ENCODE data around the gene CEP95. TPM values are rescaled to one million over a fixed set of nuclear protein-coding genes. Genes with fewer than 3 reads are reported as not detected.
A peak's percentile ranks its signal among the peaks of the same experiment; 100 is the strongest.

Gene CEP95
- total and polyA plus RNA-seq, 11 donors = 9.4 to 25.1 (median 13.1) TPM

DNA sequence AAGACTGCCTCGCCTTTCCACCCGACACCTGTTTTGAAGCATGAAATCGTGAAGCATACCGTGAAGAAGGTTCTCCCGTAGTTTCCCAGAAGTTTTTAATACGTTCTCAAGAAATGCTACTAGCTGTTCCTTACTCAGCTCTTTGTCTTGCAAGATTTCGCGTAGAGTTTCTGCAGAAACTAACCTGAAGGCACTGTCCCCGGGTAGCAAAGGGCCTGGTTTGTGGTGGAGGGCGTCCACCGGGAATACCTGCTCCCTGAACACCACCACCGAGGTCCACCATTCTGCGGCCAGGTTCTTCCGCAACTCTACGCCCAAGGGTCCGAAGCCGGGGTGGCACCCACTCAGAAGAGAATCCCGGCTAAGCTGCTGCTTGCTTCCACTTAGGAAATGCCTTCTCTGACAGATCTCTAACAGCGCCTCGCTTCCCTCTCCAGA, 10.4 kb upstream of the CEP95 start:
- no peak for TF ChIP-seq POLR2A (IDR thresholded peaks at IDR 0.05)
- TF ChIP-seq, protein P1, sequence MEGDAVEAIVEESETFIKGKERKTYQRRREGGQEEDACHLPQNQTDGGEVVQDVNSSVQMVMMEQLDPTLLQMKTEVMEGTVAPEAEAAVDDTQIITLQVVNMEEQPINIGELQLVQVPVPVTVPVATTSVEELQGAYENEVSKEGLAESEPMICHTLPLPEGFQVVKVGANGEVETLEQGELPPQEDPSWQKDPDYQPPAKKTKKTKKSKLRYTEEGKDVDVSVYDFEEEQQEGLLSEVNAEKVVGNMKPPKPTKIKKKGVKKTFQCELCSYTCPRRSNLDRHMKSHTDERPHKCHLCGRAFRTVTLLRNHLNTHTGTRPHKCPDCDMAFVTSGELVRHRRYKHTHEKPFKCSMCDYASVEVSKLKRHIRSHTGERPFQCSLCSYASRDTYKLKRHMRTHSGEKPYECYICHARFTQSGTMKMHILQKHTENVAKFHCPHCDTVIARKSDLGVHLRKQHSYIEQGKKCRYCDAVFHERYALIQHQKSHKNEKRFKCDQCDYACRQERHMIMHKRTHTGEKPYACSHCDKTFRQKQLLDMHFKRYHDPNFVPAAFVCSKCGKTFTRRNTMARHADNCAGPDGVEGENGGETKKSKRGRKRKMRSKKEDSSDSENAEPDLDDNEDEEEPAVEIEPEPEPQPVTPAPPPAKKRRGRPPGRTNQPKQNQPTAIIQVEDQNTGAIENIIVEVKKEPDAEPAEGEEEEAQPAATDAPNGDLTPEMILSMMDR (IDR thresholded peaks at IDR 0.05) = no peak
- Histone ChIP-seq H3K27ac (peak overlapping the region in 11 of 12 donors; percentile 73 to 91 (median 84)), H3K4me1 (peaks cover 2 to 84% (median 44%) of the 10 kb centered on the region in 12 donors), H3K4me3 (peak overlapping the region; percentile 44 to 89 (median 68)), H3K36me3 (peaks cover 4 to 61% (median 58%) of the 10 kb centered on the region in 9 donors), H3K9me3 (no peaks in the 10 kb centered on the region), H3K27me3 (no peaks in the 10 kb centered on the region)
- DNase-seq (peak in 1 of 5 donors; percentile 32), ATAC-seq (no peak)
- intact Hi-C loops (cut with DNase I) = loop anchor here in 5 of 10 donors (5.0 to 10.0 kb wide), 3 partner anchors 74 to 192 kb away; no protein-coding TSS in a partner anchor
- 0 to 2% (median 1%) methylated on average over 13 to 20 of the region's 20 CpGs for WGBS, 4 donors

DNA sequence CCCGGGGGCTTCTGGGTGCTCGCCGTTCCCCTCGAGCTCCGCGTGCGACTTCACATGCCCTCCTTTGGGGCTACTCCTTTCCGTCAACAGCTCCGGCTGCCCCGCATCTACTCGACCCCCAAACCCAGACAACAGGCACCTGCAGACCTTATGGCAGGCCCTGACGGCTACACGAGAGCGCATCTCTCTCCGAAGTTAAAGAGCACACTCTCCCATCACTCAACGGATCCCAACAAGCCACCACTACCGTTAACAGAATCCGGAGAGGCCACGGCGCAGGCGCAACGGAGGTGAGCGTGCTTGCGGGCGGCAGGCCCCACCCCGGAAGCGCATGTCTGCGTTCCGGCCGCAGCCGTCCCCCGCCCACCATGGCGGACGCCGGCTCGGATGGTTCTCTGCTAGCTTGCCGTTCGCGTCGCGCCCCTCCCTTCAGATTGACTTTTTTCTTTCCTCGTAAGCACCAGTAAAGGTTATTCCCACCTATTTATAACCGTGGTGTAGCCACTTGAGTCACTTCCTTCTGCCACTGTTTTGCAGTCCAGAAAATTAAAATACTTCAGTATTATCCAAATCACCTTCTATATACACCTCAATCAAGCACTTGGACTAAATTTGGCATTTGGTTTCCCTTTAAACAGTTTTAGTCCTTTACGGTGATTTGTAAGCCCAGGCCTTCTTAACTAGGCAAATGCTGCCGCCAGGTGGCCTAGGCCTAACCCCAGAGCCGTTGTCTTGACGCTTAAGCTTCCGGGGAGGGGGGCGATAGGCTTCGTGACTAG, 9.8 kb upstream of the CEP95 start, which contains the start of gene POLG2:
Gene POLG2 (minus strand): TSS at position 269 of the 779 bp plus-strand sequence. CDS start 86 bp downstream, at position 183.
- DNase-seq (peak; percentile 92 to 97 (median 95)), ATAC-seq (peak; percentile 93 to 98 (median 96))
- H3K4me3 ChIP-seq = peak within 1 kb of the TSS; percentile 44 to 89 (median 68)
- 0 to 1% (median 1%) methylated on average over 35 to 50 of the region's 50 CpGs for WGBS, 4 donors
- peaks cover 4 to 61% (median 61%) of the 10 kb centered on the region in 9 donors for H3K36me3 ChIP-seq
- TF ChIP-seq POLR2A (IDR thresholded peaks at IDR 0.05) = peak in 1 of 2 donors; percentile 63
- TF ChIP-seq, protein P1 (IDR thresholded peaks at IDR 0.05) = peak in 11 of 12 donors; percentile 12 to 54 (median 32)
- H3K27ac ChIP-seq = peak within 1 kb of the TSS; percentile 42 to 91 (median 83)
- no peaks in the 10 kb centered on the region for H3K27me3 ChIP-seq
- intact Hi-C loops (cut with DNase I) = loop anchor here in 5 of 10 donors (5.0 to 10.0 kb wide), 3 partner anchors 75 to 192 kb away; no protein-coding TSS in a partner anchor
- H3K4me1 ChIP-seq = peaks cover 2 to 88% (median 50%) of the 10 kb centered on the region in 12 donors
- H3K9me3 ChIP-seq = no peaks in the 10 kb centered on the region

DNA sequence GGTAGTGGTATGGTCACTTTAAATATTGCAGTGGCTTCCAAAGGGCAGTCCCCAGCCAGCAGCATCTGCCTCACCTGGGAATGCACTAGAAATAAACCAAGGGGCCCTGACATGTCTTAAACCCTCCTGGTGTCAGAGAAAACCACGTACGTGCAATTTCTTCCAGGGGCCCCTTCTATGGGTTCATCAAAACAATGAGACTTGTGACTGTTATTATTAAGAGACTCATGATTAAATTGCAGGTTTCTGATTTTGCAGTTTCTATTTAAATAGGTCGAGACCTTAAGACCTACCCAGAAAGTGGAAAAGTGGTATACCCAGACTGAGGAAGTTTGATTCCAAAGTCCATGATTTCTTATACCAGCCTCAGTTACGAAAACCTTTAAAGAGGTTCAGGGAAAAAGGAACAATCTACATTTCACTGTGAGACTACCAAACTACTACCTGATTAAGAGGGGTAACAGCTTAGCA, 9.2 kb upstream of the CEP95 start:
- TF ChIP-seq, protein P1 (IDR thresholded peaks at IDR 0.05) = no peak
- no peak for TF ChIP-seq POLR2A (IDR thresholded peaks at IDR 0.05)
- 49 to 61% (median 51%) methylated on average over 4 of the region's 4 CpGs for WGBS, 4 donors
- Histone ChIP-seq H3K27me3 (no peaks in the 10 kb centered on the region), H3K27ac (peak overlapping the region in 11 of 12 donors; percentile 73 to 91 (median 84)), H3K4me1 (peaks cover 5 to 88% (median 56%) of the 10 kb centered on the region in 12 donors), H3K4me3 (peak overlapping the region in 10 of 12 donors; percentile 44 to 89 (median 70)), H3K36me3 (peaks cover 4 to 61% (median 61%) of the 10 kb centered on the region in 9 donors), H3K9me3 (no peaks in the 10 kb centered on the region)
- no peak for DNase-seq
- no peak for ATAC-seq
- intact Hi-C loops (cut with DNase I) = loop anchor here in 5 of 10 donors (5.0 to 10.0 kb wide), 3 partner anchors 75 to 193 kb away; no protein-coding TSS in a partner anchor

All from heart left ventricle (tissue), 16 donors.